Measurements from ENCODE around the gene LRRC8A.
"Not testable (repeated sequence)": the region's sequence is repeated elsewhere in the genome, so short reads cannot be mapped to it uniquely, and the experiment has no call there.

Gene LRRC8A

GRCh38 chr9:128961403-128961802 is 79.5 kb downstream of the LRRC8A start:
- not testable (repeated sequence) for H3K9me3 Mint-ChIP-seq; H3K27me3 Mint-ChIP-seq (ENCODE audit: low read depth); H3K4me1 Mint-ChIP-seq (ENCODE audit: low read depth); H3K4me3 Mint-ChIP-seq; H3K27ac Mint-ChIP-seq; DNase-seq (ENCODE audit: low spot score)
- H3K36me3 Mint-ChIP-seq (ENCODE audit: low read depth) = peaks cover 36% of the 10 kb centered on the region
